VCaP (cell line): ENCODE data around the gene IL2RG.

Experiments used
- H3K27ac ChIP-seq: fragments of 450-650 bp; 2 replicates; pipeline ENCODE4 v1.5.1; 2017
- TF ChIP-seq, protein P1 (sequence below): fragments of 450-650 bp; conservative IDR thresholded peaks from 2 replicates; pipeline ENCODE4 v1.5.1; 2017; ENCODE audit warnings: mild to moderate bottlenecking, moderate library complexity

The IL2RG gene

DNA sequence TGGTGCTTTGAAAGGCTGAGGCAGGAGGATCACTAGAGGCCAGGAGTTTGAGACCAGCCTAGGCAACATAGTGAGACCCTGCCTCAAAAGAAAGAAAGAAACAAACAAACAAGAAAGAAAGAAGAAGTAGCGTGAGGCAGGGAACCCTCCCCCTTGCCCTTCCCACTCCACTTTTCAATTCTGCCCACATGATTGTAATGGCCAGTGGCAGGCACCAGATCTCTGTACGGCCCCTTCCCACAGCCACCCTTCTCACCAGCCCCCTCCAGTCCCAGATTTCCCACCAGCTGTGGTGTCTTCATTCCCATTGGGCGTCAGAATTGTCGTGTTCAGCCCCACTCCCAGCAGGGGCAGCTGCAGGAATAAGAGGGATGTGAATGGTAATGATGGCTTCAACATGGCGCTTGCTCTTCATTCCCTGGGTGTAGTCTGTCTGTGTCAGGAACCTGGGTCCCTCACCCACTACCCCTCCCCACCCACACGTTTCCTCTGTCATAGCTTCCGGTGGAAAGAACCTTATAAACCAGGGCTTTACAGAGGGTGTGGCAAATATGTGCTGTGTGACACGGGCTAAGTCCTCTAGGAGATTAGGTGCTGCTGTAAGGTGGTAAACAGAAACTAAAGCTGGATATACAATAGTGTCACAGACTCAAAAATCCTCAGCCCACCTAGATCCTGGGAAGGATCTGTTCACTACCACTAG lies at the start of gene IL2RG:
Gene IL2RG (minus strand): TSS at position 437 of the 703 bp plus-strand sequence. CDS start 38 bp downstream, at position 399.
- TF ChIP-seq, protein P1, sequence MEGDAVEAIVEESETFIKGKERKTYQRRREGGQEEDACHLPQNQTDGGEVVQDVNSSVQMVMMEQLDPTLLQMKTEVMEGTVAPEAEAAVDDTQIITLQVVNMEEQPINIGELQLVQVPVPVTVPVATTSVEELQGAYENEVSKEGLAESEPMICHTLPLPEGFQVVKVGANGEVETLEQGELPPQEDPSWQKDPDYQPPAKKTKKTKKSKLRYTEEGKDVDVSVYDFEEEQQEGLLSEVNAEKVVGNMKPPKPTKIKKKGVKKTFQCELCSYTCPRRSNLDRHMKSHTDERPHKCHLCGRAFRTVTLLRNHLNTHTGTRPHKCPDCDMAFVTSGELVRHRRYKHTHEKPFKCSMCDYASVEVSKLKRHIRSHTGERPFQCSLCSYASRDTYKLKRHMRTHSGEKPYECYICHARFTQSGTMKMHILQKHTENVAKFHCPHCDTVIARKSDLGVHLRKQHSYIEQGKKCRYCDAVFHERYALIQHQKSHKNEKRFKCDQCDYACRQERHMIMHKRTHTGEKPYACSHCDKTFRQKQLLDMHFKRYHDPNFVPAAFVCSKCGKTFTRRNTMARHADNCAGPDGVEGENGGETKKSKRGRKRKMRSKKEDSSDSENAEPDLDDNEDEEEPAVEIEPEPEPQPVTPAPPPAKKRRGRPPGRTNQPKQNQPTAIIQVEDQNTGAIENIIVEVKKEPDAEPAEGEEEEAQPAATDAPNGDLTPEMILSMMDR = no peak
- no peak within 1 kb of the TSS for H3K27ac ChIP-seq

DNA sequence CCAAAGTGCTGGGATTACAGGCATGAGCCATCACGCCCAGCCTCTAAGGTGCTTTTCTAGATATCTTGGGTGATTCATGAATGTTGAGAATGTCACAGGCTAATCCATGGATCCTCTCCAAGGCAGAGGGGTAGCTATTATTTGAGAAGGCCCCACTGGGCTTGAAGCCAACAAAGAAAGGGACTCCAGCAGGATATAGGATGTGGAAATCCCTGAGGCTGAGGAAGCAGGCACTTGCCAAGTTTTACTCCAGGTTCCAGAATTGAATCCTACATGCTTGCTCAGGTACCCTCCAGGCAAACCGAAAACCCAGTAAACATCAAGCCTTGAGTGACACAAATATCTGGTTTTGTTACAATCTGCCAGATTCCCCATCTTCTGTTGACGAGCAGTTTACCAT lies 49.1 kb upstream of the IL2RG start:
- H3K27ac ChIP-seq = no peak overlapping the region
- TF ChIP-seq, protein P1 = no peak

DNA sequence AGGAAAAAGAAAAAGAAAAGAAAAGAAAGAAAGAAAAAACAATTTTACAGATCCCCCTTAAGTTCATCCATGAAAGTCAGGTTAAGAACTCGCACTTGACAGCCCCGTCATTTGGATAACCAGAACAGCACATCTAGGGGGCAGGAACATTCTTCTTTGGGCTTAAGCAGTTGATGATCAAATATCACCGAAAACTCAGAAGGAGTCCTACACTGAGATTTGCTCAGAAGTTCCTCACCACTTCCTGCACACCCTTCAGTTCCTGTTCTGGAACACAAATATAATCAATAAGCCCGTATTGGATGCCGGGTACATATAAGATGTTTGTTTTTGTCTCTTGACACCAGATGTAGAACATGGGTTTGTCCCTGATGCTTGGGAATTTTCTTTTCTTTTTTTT lies 48.0 kb upstream of the IL2RG start:
- TF ChIP-seq, protein P1 = no peak
- no peak overlapping the region for H3K27ac ChIP-seq

DNA sequence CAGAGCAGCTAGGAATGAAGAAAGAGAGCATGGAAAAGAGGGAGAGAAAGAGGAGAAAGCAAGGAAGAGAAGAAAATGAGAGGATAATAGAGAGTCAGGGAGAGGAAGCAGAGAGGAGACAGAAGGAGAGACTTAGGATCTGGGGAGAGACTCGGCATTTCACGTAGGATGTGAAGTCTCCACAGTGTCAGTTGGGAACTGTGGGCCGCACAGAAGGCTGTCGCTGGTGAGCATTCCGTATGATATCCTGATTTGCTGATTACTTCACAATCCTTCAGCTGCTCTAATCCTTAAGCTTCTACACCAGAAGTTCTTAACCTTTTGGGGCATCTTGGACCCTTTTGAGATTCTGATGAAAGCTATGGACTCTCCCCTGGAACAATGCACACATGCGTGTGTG lies 47.2 kb upstream of the IL2RG start:
- TF ChIP-seq, protein P1 = no peak
- H3K27ac ChIP-seq = no peak overlapping the region

DNA sequence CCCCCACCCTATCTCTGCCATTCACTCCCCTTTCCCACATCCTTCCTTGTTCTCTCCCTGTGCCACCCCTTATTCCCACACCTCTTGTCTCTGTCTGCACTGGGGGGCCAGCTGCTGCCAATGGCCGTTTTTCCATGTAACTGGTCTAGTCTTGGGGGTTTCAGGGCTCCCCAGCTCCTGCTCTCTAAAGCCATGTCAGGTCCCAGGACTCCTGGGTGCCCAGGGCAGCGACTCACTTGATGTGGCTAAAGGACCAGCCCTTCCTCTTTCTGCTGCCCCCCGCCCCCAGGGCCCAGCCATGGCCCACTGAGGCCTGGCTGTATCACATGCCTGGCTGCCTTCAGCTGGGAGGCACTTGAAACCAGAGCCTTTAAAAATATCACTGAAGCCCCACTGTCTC lies 43.3 kb upstream of the IL2RG start:
- TF ChIP-seq, protein P1 = no peak
- no peak overlapping the region for H3K27ac ChIP-seq

DNA sequence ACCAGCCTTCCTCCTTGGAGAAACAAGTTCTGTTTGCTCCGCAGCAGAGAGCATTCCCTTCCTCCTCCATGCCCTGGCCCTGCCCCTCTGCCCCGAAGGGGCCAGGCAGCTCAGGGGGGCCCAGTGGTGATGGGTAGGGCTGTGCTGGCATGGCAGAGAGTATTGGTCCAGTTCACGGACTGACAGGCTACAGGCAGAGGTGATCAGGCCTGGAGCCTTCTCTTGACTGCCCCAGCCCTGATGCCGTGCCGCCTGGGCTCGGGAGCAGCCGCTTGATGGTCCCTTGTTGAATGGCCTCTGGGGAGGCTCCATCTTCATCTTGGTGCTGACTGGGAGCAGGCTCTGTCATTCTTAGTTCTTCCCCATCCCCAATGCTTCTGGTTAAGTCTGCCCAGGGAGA lies 42.8 kb upstream of the IL2RG start:
- no peak overlapping the region for H3K27ac ChIP-seq
- TF ChIP-seq, protein P1 = no peak

DNA sequence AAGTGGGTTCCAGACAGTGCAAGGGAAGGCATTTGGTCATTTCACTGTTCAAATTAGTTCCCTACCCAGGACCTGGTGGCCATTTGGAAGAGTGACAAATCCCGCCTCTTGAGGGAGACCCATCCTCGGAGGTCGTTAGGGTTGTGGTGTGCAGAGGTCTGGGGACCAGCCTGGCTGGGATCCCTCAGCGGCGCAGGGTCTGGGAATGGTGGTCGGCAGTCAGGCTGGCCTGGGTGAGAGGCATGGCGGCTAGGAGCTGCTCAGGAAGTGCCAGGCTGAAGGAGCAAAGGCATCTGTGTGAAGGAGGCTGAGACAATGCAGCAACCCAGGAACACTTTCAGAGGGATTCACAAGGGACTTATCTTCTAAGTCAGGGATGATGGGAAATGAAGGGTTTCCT lies 40.0 kb upstream of the IL2RG start:
- TF ChIP-seq, protein P1 = no peak
- H3K27ac ChIP-seq = no peak overlapping the region
